ENCODE results near the gene SFPQ. TPM values are rescaled to one million over a fixed set of nuclear protein-coding genes. Genes with fewer than 3 reads are reported as not detected.
"Not testable (repeated sequence)": the region's sequence is repeated elsewhere in the genome, so short reads cannot be mapped to it uniquely, and the experiment has no call there.

Gene SFPQ
- 269 TPM for total RNA-seq

DNA sequence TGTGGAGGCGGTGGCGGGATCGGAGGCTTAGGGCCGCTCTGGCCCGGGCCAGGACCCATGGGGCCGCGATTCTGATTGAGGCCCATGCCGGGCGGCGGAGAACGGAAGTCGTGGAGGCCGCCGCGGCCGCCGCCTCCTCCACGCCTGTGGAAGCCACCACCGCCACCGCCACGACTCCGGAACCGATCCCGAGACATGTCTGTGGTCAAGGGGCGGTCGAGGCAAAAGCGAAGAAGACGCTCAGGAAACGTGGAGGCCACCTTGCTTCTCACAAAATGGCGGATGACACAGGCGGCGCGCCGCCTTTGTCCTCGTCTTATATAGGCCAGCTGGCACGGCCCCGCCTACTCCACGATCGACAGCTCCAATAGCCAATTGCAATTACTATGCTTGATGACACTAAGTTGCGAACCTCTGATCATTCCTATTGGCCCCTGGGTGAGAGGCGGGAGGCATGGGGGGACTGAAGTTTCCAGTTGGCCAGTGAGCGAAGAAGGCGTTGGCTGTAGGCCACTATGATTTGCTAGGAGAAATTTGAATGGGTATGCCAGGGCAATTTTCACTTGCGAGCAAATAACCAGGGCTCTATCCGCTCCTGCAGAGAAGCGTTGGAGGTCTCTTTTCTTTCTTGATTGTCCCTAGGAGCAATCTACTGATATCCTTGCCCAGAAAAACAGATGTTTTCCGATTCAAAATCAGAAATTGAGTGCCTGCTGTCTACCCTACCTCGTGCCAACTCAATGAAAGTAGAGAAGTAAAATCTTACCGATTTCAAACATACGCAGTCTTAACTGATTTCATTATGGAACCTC, at the start of gene SFPQ:
SFPQ (minus strand) TSS at position 293 of the 812 bp plus-strand sequence; CDS start at position 197, 96 bp downstream.
- DNase-seq (ENCODE audit: low spot score) (peak; percentile 98), ATAC-seq (peak; percentile 100)
- intact Hi-C loops (cut with DNase I) = no loop called here

- ATAC-seq; DNase-seq (ENCODE audit: low spot score); intact Hi-C loops (cut with DNase I): not testable (repeated sequence)
Measured at GRCh38 chr1:35236772-35237171, 43.8 kb upstream of the SFPQ start.

DNA sequence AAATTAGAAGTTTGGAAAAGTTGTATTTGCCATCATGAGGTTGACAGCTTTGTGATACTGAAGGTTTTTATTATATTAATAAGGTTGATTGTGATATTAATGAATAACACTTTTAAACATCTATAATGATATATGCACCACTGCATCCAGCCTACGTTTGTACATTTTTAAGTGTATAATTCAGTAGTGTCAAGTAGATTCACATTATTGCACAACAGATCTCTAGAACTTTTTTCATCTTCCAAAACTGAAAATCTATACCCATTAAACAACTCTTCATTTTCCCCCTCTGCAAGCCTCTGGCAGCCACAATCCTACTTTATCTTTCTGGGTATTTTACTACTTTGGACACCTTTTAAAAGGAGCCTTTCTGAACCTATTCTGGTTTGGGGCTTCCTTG, 38.3 kb upstream of the SFPQ start:
- ATAC-seq (no peak), DNase-seq (ENCODE audit: low spot score) (no peak)
- intact Hi-C loops (cut with DNase I) = no loop called here

DNA sequence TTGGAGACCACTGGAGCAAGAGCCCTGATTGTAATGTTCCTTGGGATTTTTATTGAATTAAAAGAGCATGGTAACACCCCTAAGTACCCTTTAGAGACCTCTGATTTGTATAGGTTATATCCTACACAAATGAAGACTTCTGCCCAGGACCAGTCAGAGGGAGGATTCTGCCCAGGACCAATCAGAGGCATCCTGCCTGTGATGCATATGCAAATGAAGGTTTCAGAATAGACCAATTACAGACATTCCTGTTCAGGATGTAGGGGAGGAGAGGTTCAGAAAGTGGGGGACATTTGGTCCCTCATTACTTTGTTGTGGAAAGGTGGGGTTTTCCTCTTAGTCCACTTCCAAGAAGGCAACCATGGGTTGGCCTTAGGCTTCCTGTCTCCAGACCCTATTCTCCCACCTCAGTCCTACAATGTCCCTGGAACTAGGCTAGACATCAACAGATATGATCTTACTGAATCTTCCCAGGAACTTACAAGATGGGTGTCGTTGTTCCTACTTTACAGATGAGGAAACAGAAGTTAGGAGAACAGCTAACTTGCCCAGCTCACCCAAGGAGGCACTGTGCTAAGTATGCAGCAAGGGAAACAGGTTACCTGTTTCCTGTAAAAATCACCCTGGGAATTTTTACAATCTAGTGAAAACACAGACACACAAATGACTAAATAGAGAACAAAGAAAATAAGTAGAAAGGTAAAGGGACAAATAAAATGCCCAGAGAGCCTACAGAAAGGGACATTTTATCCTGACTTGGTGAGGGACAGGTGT, 36.8 kb upstream of the SFPQ start:
- DNase-seq (ENCODE audit: low spot score) (no peak), ATAC-seq (no peak)
- intact Hi-C loops (cut with DNase I) = no loop called here

DNA sequence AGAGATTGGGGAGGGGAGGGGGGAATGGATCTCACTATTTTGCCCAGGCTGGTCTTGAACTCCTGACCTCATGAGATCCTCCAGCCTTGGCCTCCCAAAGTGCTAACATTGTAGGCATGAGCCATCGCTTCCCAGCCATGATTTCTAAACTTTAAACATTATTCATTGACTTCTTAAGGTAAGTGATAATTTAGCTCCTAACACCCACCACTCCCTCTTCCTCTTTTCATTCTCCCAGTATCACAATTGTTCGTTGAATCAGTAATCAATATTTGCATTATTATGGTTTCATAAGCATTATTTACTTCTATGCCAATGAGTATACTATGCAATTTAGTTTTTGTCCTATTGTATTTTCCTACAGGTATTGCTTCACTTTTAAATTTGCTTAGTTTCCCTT, 33.6 kb upstream of the SFPQ start:
- DNase-seq (ENCODE audit: low spot score) (no peak), ATAC-seq (no peak)
- intact Hi-C loops (cut with DNase I) = no loop called here

- no peak for DNase-seq (ENCODE audit: low spot score)
- intact Hi-C loops (cut with DNase I) = no loop called here
- ATAC-seq = no peak
Measured at GRCh38 chr1:35223084-35223630, 30.2 kb upstream of the SFPQ start.

GRCh38 chr1:35222322-35223083, 29.6 kb upstream of the SFPQ start:
- intact Hi-C loops (cut with DNase I) = no loop called here
- peak; percentile 68 for ATAC-seq

GRCh38 chr1:35220976-35221375, 28.0 kb upstream of the SFPQ start:
- intact Hi-C loops (cut with DNase I) = no loop called here
- DNase-seq (ENCODE audit: low spot score) (no peak), ATAC-seq (no peak)

More at GRCh38 chr1:35222322-35223083, 29.6 kb upstream of the SFPQ start:
- no peak for DNase-seq (ENCODE audit: low spot score)

DNA sequence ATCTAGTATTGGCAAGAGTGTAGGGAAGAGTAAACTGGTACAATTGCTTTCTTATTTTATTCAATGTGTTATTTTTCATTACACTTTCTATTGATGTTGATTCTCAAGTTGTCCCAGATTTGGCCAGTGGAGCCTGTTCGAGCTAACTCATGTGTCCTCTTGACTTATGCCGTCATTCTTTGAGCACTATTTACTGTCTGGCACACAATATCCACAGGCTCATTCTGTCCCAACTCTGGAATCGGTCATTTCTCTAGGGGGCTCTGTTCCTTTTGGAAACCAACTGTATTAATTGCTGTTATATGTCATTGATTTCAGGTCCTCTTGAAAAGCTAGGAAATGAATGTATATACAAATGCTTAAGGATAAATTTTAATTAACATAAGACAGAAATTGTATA, 22.4 kb upstream of the SFPQ start:
- ATAC-seq (peak; percentile 78), DNase-seq (ENCODE audit: low spot score) (no peak)
- intact Hi-C loops (cut with DNase I) = loop anchor here (10.0 kb wide), 1 partner anchor 79 kb away; no protein-coding TSS in a partner anchor

DNA sequence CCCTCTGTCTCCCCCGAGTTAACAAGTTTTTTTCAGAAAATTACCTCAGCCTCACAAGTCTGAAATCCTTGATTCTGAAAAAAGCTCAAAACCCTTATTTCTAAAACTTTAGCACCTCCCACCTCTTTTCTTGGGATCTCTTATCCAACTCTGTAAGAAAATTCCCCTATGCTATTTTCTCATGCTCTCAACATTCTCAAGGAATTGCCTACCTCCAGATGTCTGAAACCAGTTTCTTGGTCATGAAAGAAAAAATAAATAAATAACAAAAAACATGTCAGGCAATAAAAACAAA, 18.1 kb upstream of the SFPQ start:
- ATAC-seq (no peak), DNase-seq (ENCODE audit: low spot score) (no peak)
- intact Hi-C loops (cut with DNase I) = loop anchor here (10.0 kb wide), 1 partner anchor 84 kb away; no protein-coding TSS in a partner anchor

- intact Hi-C loops (cut with DNase I) = loop anchor here (10.0 kb wide), 1 partner anchor 84 kb away; no protein-coding TSS in a partner anchor
- no peak for DNase-seq (ENCODE audit: low spot score)
- peak; percentile 59 for ATAC-seq
Measured at GRCh38 chr1:35210321-35211119, 17.6 kb upstream of the SFPQ start.

DNA sequence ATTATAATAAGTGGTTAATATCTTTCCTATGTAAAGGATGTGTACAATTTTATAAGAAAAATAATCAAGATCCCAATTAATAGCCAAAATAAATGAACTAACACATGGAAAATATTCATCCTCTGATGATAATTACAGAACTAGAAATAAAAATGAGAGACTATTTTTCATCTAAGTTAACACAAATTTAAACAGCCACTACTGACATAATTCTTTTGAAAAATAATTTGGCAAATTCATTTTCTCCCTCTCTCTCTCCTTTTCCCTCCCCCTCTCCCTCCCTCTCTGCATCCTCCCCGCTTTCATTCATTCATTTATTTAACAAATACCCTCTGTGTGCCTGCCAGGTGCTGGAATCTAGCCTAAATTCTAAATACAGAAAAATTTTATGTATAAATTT, 10.3 kb upstream of the SFPQ start:
- intact Hi-C loops (cut with DNase I) = no loop called here
- DNase-seq (ENCODE audit: low spot score) (no peak), ATAC-seq (no peak)

DNA sequence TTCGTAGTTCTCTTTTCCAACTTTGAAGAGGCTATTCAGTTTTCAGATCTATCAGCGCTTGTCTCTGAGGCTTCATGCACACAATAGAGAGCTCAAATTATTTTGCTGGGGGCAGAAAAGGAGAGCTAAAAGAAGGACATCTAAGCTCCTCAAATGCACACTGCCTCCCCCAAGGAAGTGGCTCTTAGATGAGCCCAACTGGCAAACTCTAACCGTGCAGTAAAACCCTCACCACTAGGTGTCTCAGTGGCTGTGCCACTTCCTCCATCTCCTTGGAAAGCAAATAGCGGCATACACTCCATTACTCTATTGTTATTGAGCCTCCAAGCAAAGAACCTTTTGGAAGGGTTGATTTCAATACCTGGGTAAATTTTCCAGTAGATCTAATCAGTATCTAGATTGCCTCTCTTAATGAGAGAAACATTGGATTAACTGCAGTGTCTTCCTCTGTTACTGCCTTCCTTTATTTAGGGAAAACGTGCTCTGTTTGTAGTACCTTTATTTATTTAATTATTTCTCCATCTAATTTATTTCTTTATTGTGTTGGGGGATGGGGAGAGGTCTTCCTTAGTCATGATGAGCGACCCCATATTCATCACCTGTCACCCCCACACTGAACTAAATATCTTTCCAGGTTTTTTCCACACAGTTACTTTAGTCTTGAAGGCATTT, 9.2 kb upstream of the SFPQ start:
- ATAC-seq (peak; percentile 96), DNase-seq (ENCODE audit: low spot score) (peak; percentile 70)
- intact Hi-C loops (cut with DNase I) = no loop called here

GRCh38 chr1:35201631-35202030, 8.7 kb upstream of the SFPQ start:
- DNase-seq (ENCODE audit: low spot score) (no peak), ATAC-seq (no peak)
- intact Hi-C loops (cut with DNase I) = no loop called here

- DNase-seq (ENCODE audit: low spot score) (peak; percentile 91), ATAC-seq (peak; percentile 66)
- intact Hi-C loops (cut with DNase I) = no loop called here
Measured at GRCh38 chr1:35192056-35192852, 691 bp downstream of the SFPQ start.

DNA sequence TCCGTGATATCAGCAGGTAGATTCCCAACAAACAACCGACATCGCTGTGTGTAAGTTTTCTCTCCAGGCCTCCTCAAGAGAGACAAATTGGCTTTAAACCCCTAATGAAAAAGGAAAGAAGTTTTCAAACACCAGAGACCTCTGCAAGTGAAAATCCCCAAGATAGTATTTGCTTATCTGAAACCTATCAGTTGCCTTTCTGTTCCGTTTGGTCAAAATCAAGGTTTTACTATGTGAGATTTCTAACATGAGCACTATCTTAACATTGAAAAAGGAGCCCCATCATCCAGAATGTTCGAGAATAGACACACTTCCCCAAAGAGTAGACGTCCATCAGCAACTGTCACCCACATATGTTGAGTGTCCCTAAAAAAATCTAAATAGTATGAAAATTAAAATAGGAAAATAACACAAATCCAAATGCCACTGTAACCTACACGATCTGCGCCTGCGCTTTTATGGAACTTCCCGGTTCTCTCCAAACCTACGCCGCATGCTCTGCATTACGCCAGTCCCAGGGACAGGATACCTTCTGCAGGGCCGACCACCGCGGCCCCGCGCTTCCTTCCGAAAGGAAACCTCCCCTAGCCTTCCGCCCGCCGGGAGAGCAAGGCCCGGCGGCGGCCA, 1.4 kb downstream of the SFPQ start:
- ATAC-seq (no peak), DNase-seq (ENCODE audit: low spot score) (no peak)
- intact Hi-C loops (cut with DNase I) = no loop called here

DNA sequence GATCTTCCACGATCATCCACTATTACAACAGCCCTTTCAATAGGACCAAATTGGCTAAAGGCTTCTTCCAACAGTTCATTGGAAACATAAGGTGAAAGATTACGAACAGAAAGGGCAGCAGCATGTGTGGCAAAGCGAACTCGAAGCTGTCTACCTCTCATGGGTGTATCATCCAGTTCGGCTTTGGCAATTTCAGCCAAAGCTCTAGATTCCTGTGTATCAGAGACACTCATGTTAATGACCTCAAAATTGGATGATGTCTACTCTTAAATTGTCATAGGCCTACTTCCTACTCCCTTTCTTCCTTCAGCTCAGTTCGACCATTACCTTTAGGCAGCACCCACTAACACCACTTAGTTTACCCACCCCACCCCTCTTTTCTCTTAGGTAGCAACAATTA, 2.2 kb downstream of the SFPQ start:
- ATAC-seq (no peak), DNase-seq (ENCODE audit: low spot score) (no peak)
- intact Hi-C loops (cut with DNase I) = no loop called here
